HCT116 (cell line): ENCODE data around the gene TGFBR3. TPM values are rescaled to one million over a fixed set of nuclear protein-coding genes. Genes with fewer than 3 reads are reported as not detected.

ENCODE experiments used
- ATAC-seq: fragments of 200-7000 bp; cut with Tn5 transposase; 2 replicates; pipeline ENCODE4 v1.9.1; 2020; ENCODE audit warnings: mild to moderate bottlenecking, moderate library complexity
- BruUV-seq: library from RNA; stranded (reverse); fragments of 400-500 nt; replicated peaks from 2 replicates; lab custom pipeline; 2021; lab: Mats Ljungman, UMichigan
- CTCF ChIA-PET: fragments of 300-600 bp; sonication (Branson Sonifier 250); formaldehyde crosslinking; loops from one replicate; lab custom pipeline; 2021; ENCODE audit warnings: antibody characterized with exemption; lab: Charles Lee
- POLR2A ChIA-PET: fragments of 300-600, 350-600 bp; sonication (Branson Sonifier 250); formaldehyde crosslinking; loops from one replicate; lab custom pipeline; 2021; ENCODE audit warnings: antibody characterized with exemption; lab: Charles Lee
- RAD21 ChIA-PET, 2 experiments: fragments of 300-600 bp; sonication (Branson Sonifier 250); formaldehyde crosslinking; loops; one replicate each; lab custom pipeline; 2023; ENCODE audit warnings: low total read pairs in 2 of 2; ENCODE audit not compliant: uncharacterized antibody in 2 of 2, unreplicated experiment in 2 of 2, low non-redundant PET in 1 of 2; lab: Charles Lee
- DNase-seq: peaks from one replicate; pipeline ENCODE4 v3.0.0-alpha.2; 2010; ENCODE audit warnings: low read depth, low spot score
- H2AFZ ChIP-seq: fragments of 200-600 bp; shearing (Covaris generic), sonication (generic); 2 replicates; pipeline ENCODE4 v1.6.1; 2017; ENCODE audit warnings: low read depth, mixed run types, mixed read lengths, antibody characterized with exemption, low read length; ENCODE audit not compliant: poor library complexity, severe bottlenecking
- H3K27ac ChIP-seq: 2 replicates; pipeline ENCODE4 v1.5.1; 2012; ENCODE audit warnings: low read depth, low read length
- H3K27me3 ChIP-seq: fragments of 200-600 bp; sonication (generic); 2 replicates; pipeline ENCODE4 v1.6.1; 2016; ENCODE audit warnings: mixed run types, low read length, mixed read lengths; ENCODE audit not compliant: insufficient read depth
- H3K36me3 ChIP-seq, 2 experiments: fragments of 200-500 bp in 1 of 2; fragments of 200-600 bp in 1 of 2; sonication (Bioruptor generic) in 1 of 2; sonication (generic) in 1 of 2; 2 replicates each; pipeline versions ENCODE4 v1.5.1 to v1.6.1; 2014 to 2016; ENCODE audit warnings: low read length in 2 of 2, inconsistent platforms in 1 of 2, mixed read lengths in 1 of 2, mixed run types in 1 of 2; ENCODE audit not compliant: insufficient read depth in 2 of 2, control insufficient read depth in 1 of 2
- H3K4me1 ChIP-seq, 2 experiments: fragments of 200-600 bp in 1 of 2; sonication (generic) in 1 of 2; 2 replicates each; pipeline versions ENCODE4 v1.5.1 to v1.6.1; 2012 to 2017; ENCODE audit warnings: low read length in 2 of 2, inconsistent platforms in 1 of 2, mild to moderate bottlenecking in 1 of 2, mixed read lengths in 1 of 2, mixed run types in 1 of 2, moderate library complexity in 1 of 2; ENCODE audit not compliant: insufficient read depth in 2 of 2, control insufficient read depth in 1 of 2
- H3K4me2 ChIP-seq: fragments of 200-600 bp; sonication (generic); 2 replicates; pipeline ENCODE4 v1.6.1; 2017; ENCODE audit warnings: mixed run types, low read length, mixed read lengths
- H3K4me3 ChIP-seq, 2 experiments: fragments of 200-600 bp in 1 of 2; sonication (generic) in 1 of 2; replicated peaks in 1 of 2; 2 replicates each; pipeline ENCODE4 v1.5.1; 2011 to 2016; ENCODE audit warnings: low read length in 2 of 2, control low read depth in 1 of 2, low read depth in 1 of 2, mild to moderate bottlenecking in 1 of 2, mixed read lengths in 1 of 2, mixed run types in 1 of 2
- H3K79me2 ChIP-seq: fragments of 200-600 bp; sonication (generic); 2 replicates; pipeline ENCODE4 v1.6.1; 2017; ENCODE audit warnings: mild to moderate bottlenecking, mixed run types, low read length, moderate library complexity, mixed read lengths; ENCODE audit not compliant: insufficient read depth
- H3K9ac ChIP-seq: fragments of 200-600 bp; sonication (generic); 2 replicates; pipeline ENCODE4 v1.6.1; 2016; ENCODE audit warnings: low read length, mixed read lengths
- H3K9me2 ChIP-seq: fragments of 200-600 bp; sonication (generic), shearing (Covaris generic); 2 replicates; pipeline ENCODE4 v1.6.1; 2017; ENCODE audit warnings: mixed run types, mild to moderate bottlenecking, moderate library complexity; ENCODE audit not compliant: insufficient read depth
- H3K9me3 ChIP-seq, 2 experiments: fragments of 200-500 bp in 1 of 2; fragments of 200-600 bp in 1 of 2; sonication (Bioruptor generic) in 1 of 2; sonication (generic) in 1 of 2; 2 replicates each; pipeline ENCODE4 v1.6.1; 2014 to 2017; ENCODE audit warnings: low read length in 2 of 2, mixed read lengths in 2 of 2, inconsistent platforms in 1 of 2, low read depth in 1 of 2, mild to moderate bottlenecking in 1 of 2, mixed run types in 1 of 2, moderate library complexity in 1 of 2; ENCODE audit not compliant: control insufficient read depth in 1 of 2, insufficient read depth in 1 of 2
- H4K20me1 ChIP-seq: fragments of 200-600 bp; sonication (generic), shearing (Covaris generic); 2 replicates; pipeline ENCODE4 v1.6.1; 2017; ENCODE audit warnings: mixed run types, mild to moderate bottlenecking, moderate library complexity; ENCODE audit not compliant: insufficient read depth
- ATF3 ChIP-seq: IDR thresholded peaks from 2 replicates; pipeline ENCODE4 v1.6.1; 2012
- CBX3 ChIP-seq: IDR thresholded peaks from 2 replicates; pipeline ENCODE4 v1.6.1; 2012; ENCODE audit warnings: low read depth
- ELF1 ChIP-seq: IDR thresholded peaks from 2 replicates; pipeline ENCODE4 v1.6.1; 2012; ENCODE audit warnings: low read depth, borderline replicate concordance
- EZH2phosphoT487 ChIP-seq: fragments of 200-600 bp; IDR thresholded peaks from 2 replicates; pipeline ENCODE4 v1.6.1; 2018; ENCODE audit warnings: antibody characterized with exemption, borderline replicate concordance
- FOSL1 ChIP-seq: IDR thresholded peaks from 2 replicates; pipeline ENCODE4 v1.6.1; 2012; ENCODE audit warnings: low read depth
- POLR2A ChIP-seq: IDR thresholded peaks from 2 replicates; pipeline ENCODE4 v1.7.0; 2011; ENCODE audit warnings: borderline replicate concordance; ENCODE audit not compliant: insufficient read depth, insufficient read length; ENCODE audit errors: extremely low read depth
- RAD21 ChIP-seq: IDR thresholded peaks from 2 replicates; pipeline ENCODE4 v1.6.1; 2012; ENCODE audit warnings: low read depth, mild to moderate bottlenecking
- REST ChIP-seq: IDR thresholded peaks from 2 replicates; pipeline ENCODE4 v1.6.1; 2012; ENCODE audit warnings: low read depth
- SP1 ChIP-seq: IDR thresholded peaks from 2 replicates; pipeline ENCODE4 v1.6.1; 2012; ENCODE audit warnings: low read depth
- SRF ChIP-seq: IDR thresholded peaks from 2 replicates; pipeline ENCODE4 v1.6.1; 2012; ENCODE audit warnings: low read depth
- ZFX ChIP-seq: fragments of 450-650 bp; IDR thresholded peaks from 2 replicates; pipeline ENCODE4 v1.6.1; 2017
- ZNF274 ChIP-seq: fragments of 200-500 bp; sonication (Bioruptor generic); IDR thresholded peaks from 2 replicates; pipeline ENCODE4 v1.6.1; 2014; ENCODE audit warnings: mild to moderate bottlenecking, low read depth, low read length, inconsistent platforms
- intact Hi-C: fragments of 100-400 bp; cut with micrococcal nuclease; formaldehyde crosslinking; loops from 2 replicates; pipeline ENCODE4 v1.10.0; 2022
- total RNA-seq: library from RNA; stranded (reverse); gene quantifications from one replicate; pipeline ENCODE4 v1.2.1, GENCODE V29; 2021; ENCODE audit not compliant: unreplicated experiment
- TF ChIP-seq, protein P1 (sequence below), 3 experiments: fragments of 200-600 bp in 1 of 3; sonication (generic) in 1 of 3; IDR thresholded peaks in 2 of 3; conservative IDR thresholded peaks in 1 of 3; 2 replicates each; pipeline ENCODE4 v1.5.1; 2012 to 2017; ENCODE audit warnings: low read depth in 2 of 3, low read length in 2 of 3, antibody characterized with exemption in 1 of 3, borderline replicate concordance in 1 of 3, control low read depth in 1 of 3, mild to moderate bottlenecking in 1 of 3, mixed read lengths in 1 of 3, mixed run types in 1 of 3, moderate library complexity in 1 of 3; ENCODE audit not compliant: insufficient read depth in 1 of 3

The TGFBR3 gene
- total RNA-seq, 1 experiment from 2014 or later, result 7.1 TPM

- BruUV-seq, result no TSS peak
- DNase-seq (no peak), ATAC-seq (no peak)
- ChIA-PET POLR2A (no interaction called here), RAD21 (no interaction called here), CTCF (no interaction called here)
- H3K9me2 ChIP-seq, result no peaks in the 10 kb centered on the region
- H3K4me3 ChIP-seq, result no peak overlapping the region
- H4K20me1 ChIP-seq, result no peaks in the 10 kb centered on the region
- H3K9me3 ChIP-seq, result no peaks in the 10 kb centered on the region
- no peak for TF ChIP-seq RAD21
- TF ChIP-seq SRF, result peak; percentile 61
- no peak overlapping the region for H3K9ac ChIP-seq
- H3K27ac ChIP-seq, result no peak overlapping the region
- no peak overlapping the region for H3K4me2 ChIP-seq
- H3K36me3 ChIP-seq, result no peaks in the 10 kb centered on the region
- intact Hi-C loops, result no loop called here
- no peaks in the 10 kb centered on the region for H3K27me3 ChIP-seq
- H2AFZ ChIP-seq, result no peak overlapping the region
- H3K79me2 ChIP-seq, result no peaks in the 10 kb centered on the region
- H3K4me1 ChIP-seq, result no peaks in the 10 kb centered on the region
Observed at GRCh38 chr1:91633438-91633837, 252.5 kb downstream of the TGFBR3 start.

- Histone ChIP-seq H4K20me1 (no peaks in the 10 kb centered on the region), H3K4me3 (no peak overlapping the region), H3K9ac (no peak overlapping the region), H2AFZ (no peak overlapping the region), H3K4me1 (no peaks in the 10 kb centered on the region), H3K27ac (no peak overlapping the region), H3K9me2 (no peaks in the 10 kb centered on the region), H3K79me2 (no peaks in the 10 kb centered on the region), H3K9me3 (no peaks in the 10 kb centered on the region), H3K4me2 (no peak overlapping the region), H3K36me3 (no peaks in the 10 kb centered on the region), H3K27me3 (no peaks in the 10 kb centered on the region)
- DNase-seq (no peak), ATAC-seq (no peak)
- ChIA-PET POLR2A (no interaction called here), RAD21 (no interaction called here), CTCF (no interaction called here)
- no peak for TF ChIP-seq SP1
- no peak for TF ChIP-seq REST
- no peak for TF ChIP-seq FOSL1
- TF ChIP-seq EZH2phosphoT487, result no peak
- TF ChIP-seq ELF1, result no peak
- no peak for TF ChIP-seq CBX3
- TF ChIP-seq ZFX, result no peak
- no peak for TF ChIP-seq RAD21
- TF ChIP-seq ZNF274, result no peak
- TF ChIP-seq, protein P1, sequence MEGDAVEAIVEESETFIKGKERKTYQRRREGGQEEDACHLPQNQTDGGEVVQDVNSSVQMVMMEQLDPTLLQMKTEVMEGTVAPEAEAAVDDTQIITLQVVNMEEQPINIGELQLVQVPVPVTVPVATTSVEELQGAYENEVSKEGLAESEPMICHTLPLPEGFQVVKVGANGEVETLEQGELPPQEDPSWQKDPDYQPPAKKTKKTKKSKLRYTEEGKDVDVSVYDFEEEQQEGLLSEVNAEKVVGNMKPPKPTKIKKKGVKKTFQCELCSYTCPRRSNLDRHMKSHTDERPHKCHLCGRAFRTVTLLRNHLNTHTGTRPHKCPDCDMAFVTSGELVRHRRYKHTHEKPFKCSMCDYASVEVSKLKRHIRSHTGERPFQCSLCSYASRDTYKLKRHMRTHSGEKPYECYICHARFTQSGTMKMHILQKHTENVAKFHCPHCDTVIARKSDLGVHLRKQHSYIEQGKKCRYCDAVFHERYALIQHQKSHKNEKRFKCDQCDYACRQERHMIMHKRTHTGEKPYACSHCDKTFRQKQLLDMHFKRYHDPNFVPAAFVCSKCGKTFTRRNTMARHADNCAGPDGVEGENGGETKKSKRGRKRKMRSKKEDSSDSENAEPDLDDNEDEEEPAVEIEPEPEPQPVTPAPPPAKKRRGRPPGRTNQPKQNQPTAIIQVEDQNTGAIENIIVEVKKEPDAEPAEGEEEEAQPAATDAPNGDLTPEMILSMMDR (IDR thresholded peaks at IDR 0.05 in 2 of 3, conservative IDR thresholded peaks at IDR 0.05 in 1 of 3; ENCODE audit: borderline replicate concordance in 1 of 3, insufficient read depth in 1 of 3, low read depth in 2 of 3, low read length in 2 of 3), result no peak
- no peak for TF ChIP-seq ATF3
- no peak for TF ChIP-seq POLR2A
- intact Hi-C loops, result no loop called here
- BruUV-seq, result no TSS peak
Observed at GRCh38 chr1:91631718-91632330, 254.1 kb downstream of the TGFBR3 start.
